Head of caudate nucleus (tissue), 42 donors: ENCODE measurements around the gene BICDL2.

Experiments
- DNase-seq, 42 donors: peaks; one replicate each; pipeline versions ENCODE4 v3.0.0 to v3.0.0-alpha.2; 2020 to 2021; ENCODE audit warnings: mixed read lengths in 7 of 42
- intact Hi-C: fragments of 100-400 bp; cut with DNase I; formaldehyde crosslinking; loops from one replicate; pipeline ENCODE4 v1.15.0; 2022

BICDL2 gene

GRCh38 chr16:3019594-3020246 is 17.0 kb downstream of the BICDL2 start:
- DNase-seq: peak in 1 of 42 donors; percentile 43
- intact Hi-C loops: no loop called here

- DNase-seq: peak in 9 of 42 donors; percentile 19 to 58 (median 44)
- intact Hi-C loops: no loop called here
These were observed 18.8 kb downstream of the BICDL2 start, which contains the start of gene CLDN6 for GRCh38 chr16:3017794-3018506. Gene CLDN6 (minus strand): TSS chr16:3018183. CDS start chr16:3016021, 2,162 bp downstream.

GRCh38 chr16:3017344-3017743 is 19.4 kb downstream of the BICDL2 start:
- DNase-seq: no peak
- intact Hi-C loops: no loop called here

- no peak for DNase-seq
- intact Hi-C loops: no loop called here
These were observed 20.8 kb downstream of the BICDL2 start for GRCh38 chr16:3015865-3016521.

- no peak for DNase-seq
- intact Hi-C loops: no loop called here
These were observed 21.8 kb downstream of the BICDL2 start for GRCh38 chr16:3014971-3015370.

GRCh38 chr16:3013998-3014690 is 22.6 kb downstream of the BICDL2 start:
- DNase-seq: no peak
- intact Hi-C loops: no loop called here

- intact Hi-C loops: no loop called here
These were observed 23.2 kb downstream of the BICDL2 start for GRCh38 chr16:3013491-3013951.

GRCh38 chr16:3012828-3013420 is 23.8 kb downstream of the BICDL2 start, which contains the start of gene CLDN9:
Gene CLDN9 (plus strand): TSS chr16:3012923. CDS start chr16:3013363, 440 bp downstream.
- intact Hi-C loops: no loop called here
- DNase-seq: peak in 20 of 42 donors; percentile 23 to 64 (median 47)

More at GRCh38 chr16:3013491-3013951, 23.2 kb downstream of the BICDL2 start:
- DNase-seq: no peak

GRCh38 chr16:3012246-3012645 is 24.5 kb downstream of the BICDL2 start:
- intact Hi-C loops: no loop called here
- peak in 36 of 42 donors; percentile 17 to 83 (median 60) for DNase-seq

GRCh38 chr16:3010510-3010909 is 26.2 kb downstream of the BICDL2 start:
- intact Hi-C loops: no loop called here
- DNase-seq: no peak

GRCh38 chr16:3009568-3010390 is 27.0 kb downstream of the BICDL2 start:
- intact Hi-C loops: no loop called here
- DNase-seq: no peak

- intact Hi-C loops: no loop called here
- no peak for DNase-seq
These were observed 28.1 kb downstream of the BICDL2 start for GRCh38 chr16:3008690-3009037.

GRCh38 chr16:3007957-3008689 is 28.6 kb downstream of the BICDL2 start:
- DNase-seq: peak in 7 of 42 donors; percentile 14 to 51 (median 42)

GRCh38 chr16:3007059-3007956 is 29.4 kb downstream of the BICDL2 start:
- intact Hi-C loops: no loop called here
- DNase-seq: no peak

More at GRCh38 chr16:3007957-3008689, 28.6 kb downstream of the BICDL2 start:
- intact Hi-C loops: no loop called here

- intact Hi-C loops: loop anchor here (2.0 kb wide), 1 partner anchor 18 kb away; the partner anchor contains the start of gene HCFC1R1
- DNase-seq: no peak
These were observed 31.9 kb downstream of the BICDL2 start for GRCh38 chr16:3004781-3005284.

- intact Hi-C loops: loop anchor here (2.0 kb wide), 1 partner anchor 18 kb away; the partner anchor contains the start of gene HCFC1R1
- peak in 2 of 42 donors; percentile 25 to 34 for DNase-seq
These were observed 32.4 kb downstream of the BICDL2 start for GRCh38 chr16:3004319-3004718.
